Measurements from ENCODE around the gene COA1. TPM values are rescaled to one million over a fixed set of nuclear protein-coding genes. Genes with fewer than 3 reads are reported as not detected.

The COA1 gene
- total and polyA plus RNA-seq, 2 donors (not counting 1 experiment from before 2014, with no cell fraction given), result 28.7 to 72.7 TPM

DNA sequence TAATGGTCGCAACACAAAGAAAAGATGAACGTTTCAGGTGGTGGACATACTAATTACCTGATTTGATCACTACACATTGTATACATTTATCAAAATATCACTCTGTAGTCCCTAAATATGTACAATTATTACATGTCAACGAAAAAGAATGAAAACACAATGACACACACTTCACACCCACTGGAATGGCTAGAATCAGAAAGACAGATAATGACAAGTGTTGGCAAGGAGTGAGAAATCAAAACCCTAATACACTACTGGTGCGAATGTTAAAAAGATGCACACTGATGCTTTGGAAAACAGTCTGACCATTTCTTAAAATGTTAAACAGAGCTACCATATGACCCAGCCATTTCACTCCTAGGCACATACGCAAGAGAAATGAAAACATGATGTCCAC, 2.3 kb downstream of the COA1 start:
- H3K27me3 Mint-ChIP-seq, result no peaks in the 10 kb centered on the region
- intact Hi-C loops (cut with micrococcal nuclease), result loop anchor here (10.0 kb wide), 2 partner anchors 272 to 302 kb away; no protein-coding TSS in a partner anchor
- ATAC-seq (ENCODE audit: low read depth) (no peak), DNase-seq (no peak)
- peak overlapping the region; percentile 20 for H3K4me3 Mint-ChIP-seq
- no peaks in the 10 kb centered on the region for H3K9me3 Mint-ChIP-seq (ENCODE audit: insufficient read depth)
- no peak overlapping the region for H2AFZ ChIP-seq (ENCODE audit: insufficient read depth, low read depth, low read length, poor library complexity, severe bottlenecking)
- no peak overlapping the region for H3K4me3 ChIP-seq (ENCODE audit: control extremely low read depth in 1 of 5, extremely low read depth in 1 of 5, insufficient read depth in 1 of 5, low read depth in 2 of 5, low read length in 4 of 5)
- no peak overlapping the region for H3K4me2 ChIP-seq (replicated peaks; ENCODE audit: low read depth, low read length, poor library complexity, severe bottlenecking)
- peaks cover 19% of the 10 kb centered on the region for H4K20me1 ChIP-seq (ENCODE audit: control insufficient read depth, insufficient read depth, low read length, poor library complexity, severe bottlenecking)
- no peak overlapping the region for H3K9ac ChIP-seq (ENCODE audit: low read length)
- no peak overlapping the region for H3K27ac Mint-ChIP-seq
- peaks cover 39% of the 10 kb centered on the region for H3K4me1 Mint-ChIP-seq
- TF ChIP-seq EZH2 (IDR thresholded peaks at IDR 0.05; ENCODE audit: borderline replicate concordance, insufficient read depth, low read depth, low read length, poor library complexity, severe bottlenecking), result no peak
- TF ChIP-seq, protein P1, sequence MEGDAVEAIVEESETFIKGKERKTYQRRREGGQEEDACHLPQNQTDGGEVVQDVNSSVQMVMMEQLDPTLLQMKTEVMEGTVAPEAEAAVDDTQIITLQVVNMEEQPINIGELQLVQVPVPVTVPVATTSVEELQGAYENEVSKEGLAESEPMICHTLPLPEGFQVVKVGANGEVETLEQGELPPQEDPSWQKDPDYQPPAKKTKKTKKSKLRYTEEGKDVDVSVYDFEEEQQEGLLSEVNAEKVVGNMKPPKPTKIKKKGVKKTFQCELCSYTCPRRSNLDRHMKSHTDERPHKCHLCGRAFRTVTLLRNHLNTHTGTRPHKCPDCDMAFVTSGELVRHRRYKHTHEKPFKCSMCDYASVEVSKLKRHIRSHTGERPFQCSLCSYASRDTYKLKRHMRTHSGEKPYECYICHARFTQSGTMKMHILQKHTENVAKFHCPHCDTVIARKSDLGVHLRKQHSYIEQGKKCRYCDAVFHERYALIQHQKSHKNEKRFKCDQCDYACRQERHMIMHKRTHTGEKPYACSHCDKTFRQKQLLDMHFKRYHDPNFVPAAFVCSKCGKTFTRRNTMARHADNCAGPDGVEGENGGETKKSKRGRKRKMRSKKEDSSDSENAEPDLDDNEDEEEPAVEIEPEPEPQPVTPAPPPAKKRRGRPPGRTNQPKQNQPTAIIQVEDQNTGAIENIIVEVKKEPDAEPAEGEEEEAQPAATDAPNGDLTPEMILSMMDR (IDR thresholded peaks at IDR 0.05), result no peak
- peaks cover 12 to 13% of the 10 kb centered on the region in 2 donors for H3K4me1 ChIP-seq (ENCODE audit: control insufficient read depth in 2 of 2, insufficient read depth in 2 of 2, low read length in 2 of 2)
- no peaks in the 10 kb centered on the region for H3K27me3 ChIP-seq (replicated peaks in 1 of 4; ENCODE audit: control extremely low read depth in 1 of 4, control insufficient read depth in 3 of 4, insufficient read depth in 4 of 4, low read length in 3 of 4)
- H3K27ac ChIP-seq (ENCODE audit: low read length in 2 of 2), result no peak overlapping the region
- POLR2A ChIA-PET, result no interaction called here
- CTCF ChIA-PET, result no interaction called here
- no CpG with 5 or more reads among the region's 5 CpGs for WGBS (ENCODE audit: insufficient coverage)
- H3K36me3 ChIP-seq (replicated peaks in 1 of 2; ENCODE audit: control extremely low read depth in 1 of 2, control insufficient read depth in 1 of 2, extremely low read depth in 1 of 2, insufficient read depth in 2 of 2, low read length in 1 of 2), result no peaks in the 10 kb centered on the region
- H3K79me2 ChIP-seq (ENCODE audit: control insufficient read depth, insufficient read depth, low read length), result peaks cover 81% of the 10 kb centered on the region
- no peaks in the 10 kb centered on the region for H3K9me3 ChIP-seq (ENCODE audit: control extremely low read depth in 1 of 3, control insufficient read depth in 2 of 3, insufficient read depth in 1 of 3, low read length in 2 of 3)

DNA sequence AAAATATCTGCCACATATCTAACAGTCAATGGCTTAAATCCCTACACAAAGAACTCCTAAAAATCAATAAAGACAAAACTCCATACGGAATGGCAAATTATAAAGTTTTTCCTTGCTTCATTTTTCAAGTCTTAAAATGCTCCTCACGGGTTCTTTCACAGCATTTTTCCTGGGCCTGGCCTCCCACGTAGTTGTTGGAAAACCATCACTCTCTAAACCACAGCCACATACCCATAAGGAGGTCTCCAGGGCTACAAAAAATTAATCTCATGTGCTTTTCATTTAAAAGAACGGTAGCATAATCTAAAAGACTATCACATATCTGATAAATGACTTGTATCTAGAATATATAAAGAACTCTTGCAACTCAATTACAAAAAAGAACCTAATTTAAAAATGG, 2.9 kb downstream of the COA1 start:
- no peak overlapping the region for H3K4me2 ChIP-seq (replicated peaks; ENCODE audit: low read depth, low read length, poor library complexity, severe bottlenecking)
- intact Hi-C loops (cut with micrococcal nuclease), result loop anchor here (10.0 kb wide), 2 partner anchors 272 to 302 kb away; no protein-coding TSS in a partner anchor
- peaks cover 21% of the 10 kb centered on the region for H4K20me1 ChIP-seq (ENCODE audit: control insufficient read depth, insufficient read depth, low read length, poor library complexity, severe bottlenecking)
- no peak overlapping the region for H3K4me3 ChIP-seq (ENCODE audit: control extremely low read depth in 1 of 5, extremely low read depth in 1 of 5, insufficient read depth in 1 of 5, low read depth in 2 of 5, low read length in 4 of 5)
- Mint-ChIP-seq H3K9me3 (ENCODE audit: insufficient read depth) (no peaks in the 10 kb centered on the region), H3K27me3 (no peaks in the 10 kb centered on the region), H3K27ac (no peak overlapping the region), H3K4me1 (peaks cover 39% of the 10 kb centered on the region), H3K4me3 (no peak overlapping the region)
- H3K9ac ChIP-seq (ENCODE audit: low read length), result no peak overlapping the region
- 93% methylated on average over 3 of the region's 4 CpGs for WGBS (ENCODE audit: insufficient coverage)
- POLR2A ChIA-PET, result no interaction called here
- CTCF ChIA-PET, result interaction anchor here (2.1 kb wide), 1 partner anchor 144 kb away, joined by 10 read pairs; the partner anchor contains the start of gene STK17A
- TF ChIP-seq, protein P1 (IDR thresholded peaks at IDR 0.05), result no peak
- TF ChIP-seq EZH2 (IDR thresholded peaks at IDR 0.05; ENCODE audit: borderline replicate concordance, insufficient read depth, low read depth, low read length, poor library complexity, severe bottlenecking), result no peak
- H3K27me3 ChIP-seq (replicated peaks in 1 of 4; ENCODE audit: control extremely low read depth in 1 of 4, control insufficient read depth in 3 of 4, insufficient read depth in 4 of 4, low read length in 3 of 4), result no peaks in the 10 kb centered on the region
- H3K4me1 ChIP-seq (ENCODE audit: control insufficient read depth in 2 of 2, insufficient read depth in 2 of 2, low read length in 2 of 2), result peaks cover 12 to 13% of the 10 kb centered on the region in 2 donors
- ATAC-seq (ENCODE audit: low read depth) (no peak), DNase-seq (no peak)
- no peaks in the 10 kb centered on the region for H3K9me3 ChIP-seq (ENCODE audit: control extremely low read depth in 1 of 3, control insufficient read depth in 2 of 3, insufficient read depth in 1 of 3, low read length in 2 of 3)
- H2AFZ ChIP-seq (ENCODE audit: insufficient read depth, low read depth, low read length, poor library complexity, severe bottlenecking), result no peak overlapping the region
- peaks cover 85% of the 10 kb centered on the region for H3K79me2 ChIP-seq (ENCODE audit: control insufficient read depth, insufficient read depth, low read length)
- no peak overlapping the region for H3K27ac ChIP-seq (ENCODE audit: low read length in 2 of 2)
- no peaks in the 10 kb centered on the region for H3K36me3 ChIP-seq (replicated peaks in 1 of 2; ENCODE audit: control extremely low read depth in 1 of 2, control insufficient read depth in 1 of 2, extremely low read depth in 1 of 2, insufficient read depth in 2 of 2, low read length in 1 of 2)
